Neural progenitor cell (in vitro differentiated cells): ENCODE results near the gene PFKM. TPM values are rescaled to one million over a fixed set of nuclear protein-coding genes. Genes with fewer than 3 reads are reported as not detected.

ENCODE experiments used
- DNase-seq: peaks from one replicate; pipeline ENCODE4 v3.0.0-alpha.2; 2016; ENCODE audit warnings: low spot score
- H2AFZ ChIP-seq: fragments of 200-600 bp; sonication (generic); replicated peaks from 2 replicates; pipeline ENCODE4 v1.6.1; 2016; ENCODE audit warnings: antibody characterized with exemption
- H3F3A ChIP-seq: fragments of 200-600 bp; sonication (generic); 2 replicates; pipeline ENCODE4 v1.6.1; 2016; ENCODE audit warnings: antibody characterized with exemption, low read depth
- H3K27ac ChIP-seq: fragments of 200-600 bp; sonication (generic); 2 replicates; pipeline ENCODE4 v1.5.1; 2016; ENCODE audit warnings: mild to moderate bottlenecking
- H3K27me3 ChIP-seq: fragments of 200-600 bp; sonication (generic); 2 replicates; pipeline ENCODE4 v1.6.1; 2016; ENCODE audit warnings: mild to moderate bottlenecking, moderate library complexity
- H3K36me3 ChIP-seq: fragments of 200-600 bp; sonication (generic); 2 replicates; pipeline ENCODE4 v1.5.1; 2016
- H3K4me1 ChIP-seq: fragments of 200-600 bp; sonication (generic); 2 replicates; pipeline ENCODE4 v1.6.1; 2016; ENCODE audit warnings: mixed run types
- H3K4me2 ChIP-seq: fragments of 200-600 bp; sonication (generic); 2 replicates; pipeline ENCODE4 v1.6.1; 2016
- H3K4me3 ChIP-seq: fragments of 200-600 bp; sonication (generic); 2 replicates; pipeline ENCODE4 v1.5.1; 2016
- H3K79me2 ChIP-seq: fragments of 200-600 bp; sonication (generic); 2 replicates; pipeline ENCODE4 v1.6.1; 2016; ENCODE audit warnings: low read depth
- H3K9ac ChIP-seq: fragments of 200-600 bp; sonication (generic); 2 replicates; pipeline ENCODE4 v1.6.1; 2016
- H3K9me3 ChIP-seq: fragments of 200-600 bp; sonication (generic); 2 replicates; pipeline ENCODE4 v1.5.1; 2016; ENCODE audit warnings: low read depth
- H4K20me1 ChIP-seq: fragments of 200-600 bp; sonication (generic); 2 replicates; pipeline ENCODE4 v1.6.1; 2016; ENCODE audit warnings: low read depth
- H3K27ac Mint-ChIP-seq: 3 replicates; pipeline ENCODE4 v1.8.0; 2021; ENCODE audit warnings: mixed read lengths
- H3K27me3 Mint-ChIP-seq: 2 replicates; pipeline ENCODE4 v1.8.0; 2022; ENCODE audit warnings: low read depth, mild to moderate bottlenecking, inconsistent platforms, moderate library complexity, mixed read lengths; ENCODE audit not compliant: insufficient read depth
- H3K36me3 Mint-ChIP-seq: 3 replicates; pipeline ENCODE4 v1.8.0; 2021; ENCODE audit warnings: mixed read lengths
- H3K4me1 Mint-ChIP-seq: 3 replicates; pipeline ENCODE4 v1.8.0; 2021; ENCODE audit warnings: mixed read lengths
- H3K4me3 Mint-ChIP-seq: 3 replicates; pipeline ENCODE4 v1.8.0; 2021; ENCODE audit warnings: mild to moderate bottlenecking, moderate library complexity, mixed read lengths
- H3K9me3 Mint-ChIP-seq: 3 replicates; pipeline ENCODE4 v1.8.0; 2020; ENCODE audit warnings: mixed read lengths
- EZH2 ChIP-seq: fragments of 200-600 bp; sonication (generic); IDR thresholded peaks from 2 replicates; pipeline ENCODE4 v1.6.1; 2017; ENCODE audit warnings: antibody characterized with exemption, mild to moderate bottlenecking, moderate library complexity
- EZH2phosphoT487 ChIP-seq: fragments of 200-600 bp; sonication (generic); IDR thresholded peaks from 2 replicates; pipeline ENCODE4 v1.6.1; 2017; ENCODE audit warnings: antibody characterized with exemption
- total RNA-seq: library from RNA; depleted of rRNA; stranded (reverse); fragments of >200 nt; gene quantifications from 2 replicates; pipeline ENCODE4 v1.2.3, GENCODE V29; 2015; ENCODE audit warnings: low replicate concordance
- TF ChIP-seq, protein P1 (sequence below): fragments of 200-600 bp; sonication (generic); IDR thresholded peaks from 2 replicates; pipeline ENCODE4 v1.5.1; 2017; ENCODE audit warnings: antibody characterized with exemption, mild to moderate bottlenecking

The PFKM gene
- total RNA-seq, 1 donor from 2014 or later, result 128 TPM

DNA sequence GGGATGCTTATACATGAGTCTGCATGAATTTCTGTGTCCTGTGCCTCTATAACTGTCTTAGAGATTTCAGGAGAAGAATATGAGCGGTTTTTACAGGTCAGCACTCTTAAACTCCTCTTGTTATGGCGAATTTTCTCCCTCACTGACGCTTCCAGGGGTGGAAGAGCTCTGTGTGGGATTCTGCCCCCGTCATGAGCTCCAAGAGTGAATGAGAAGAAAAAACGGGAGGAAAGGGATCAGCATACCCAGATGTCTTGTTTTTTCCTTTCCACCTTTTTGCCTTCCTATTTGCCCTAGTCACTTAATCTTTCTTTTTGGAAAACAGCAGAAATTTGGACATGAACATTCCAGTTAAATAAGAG is 651 bp downstream of the PFKM start:
- Histone ChIP-seq H4K20me1 (peaks cover 34% of the 10 kb centered on the region), H3K4me3 (peak overlapping the region; percentile 77), H3K36me3 (peaks cover 7% of the 10 kb centered on the region), H3K9ac (no peak overlapping the region), H3K4me2 (peak overlapping the region; percentile 89), H3K27ac (peak overlapping the region; percentile 70), H3K4me1 (peaks cover 39% of the 10 kb centered on the region), H3K79me2 (peaks cover 47% of the 10 kb centered on the region), H3K9me3 (no peaks in the 10 kb centered on the region), H3F3A (peaks cover 27% of the 10 kb centered on the region), H3K27me3 (peaks cover 3% of the 10 kb centered on the region), H2AFZ (no peak overlapping the region)
- H3K36me3 Mint-ChIP-seq, result peaks cover 17% of the 10 kb centered on the region
- H3K9me3 Mint-ChIP-seq, result no peaks in the 10 kb centered on the region
- no peak overlapping the region for H3K27ac Mint-ChIP-seq
- peak overlapping the region; percentile 94 for H3K4me3 Mint-ChIP-seq
- H3K4me1 Mint-ChIP-seq, result peaks cover 38% of the 10 kb centered on the region
- peaks cover 7% of the 10 kb centered on the region for H3K27me3 Mint-ChIP-seq
- TF ChIP-seq, protein P1, sequence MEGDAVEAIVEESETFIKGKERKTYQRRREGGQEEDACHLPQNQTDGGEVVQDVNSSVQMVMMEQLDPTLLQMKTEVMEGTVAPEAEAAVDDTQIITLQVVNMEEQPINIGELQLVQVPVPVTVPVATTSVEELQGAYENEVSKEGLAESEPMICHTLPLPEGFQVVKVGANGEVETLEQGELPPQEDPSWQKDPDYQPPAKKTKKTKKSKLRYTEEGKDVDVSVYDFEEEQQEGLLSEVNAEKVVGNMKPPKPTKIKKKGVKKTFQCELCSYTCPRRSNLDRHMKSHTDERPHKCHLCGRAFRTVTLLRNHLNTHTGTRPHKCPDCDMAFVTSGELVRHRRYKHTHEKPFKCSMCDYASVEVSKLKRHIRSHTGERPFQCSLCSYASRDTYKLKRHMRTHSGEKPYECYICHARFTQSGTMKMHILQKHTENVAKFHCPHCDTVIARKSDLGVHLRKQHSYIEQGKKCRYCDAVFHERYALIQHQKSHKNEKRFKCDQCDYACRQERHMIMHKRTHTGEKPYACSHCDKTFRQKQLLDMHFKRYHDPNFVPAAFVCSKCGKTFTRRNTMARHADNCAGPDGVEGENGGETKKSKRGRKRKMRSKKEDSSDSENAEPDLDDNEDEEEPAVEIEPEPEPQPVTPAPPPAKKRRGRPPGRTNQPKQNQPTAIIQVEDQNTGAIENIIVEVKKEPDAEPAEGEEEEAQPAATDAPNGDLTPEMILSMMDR, result no peak
- TF ChIP-seq EZH2 (no peak), EZH2phosphoT487 (no peak)
- DNase-seq, result peak; percentile 32

DNA sequence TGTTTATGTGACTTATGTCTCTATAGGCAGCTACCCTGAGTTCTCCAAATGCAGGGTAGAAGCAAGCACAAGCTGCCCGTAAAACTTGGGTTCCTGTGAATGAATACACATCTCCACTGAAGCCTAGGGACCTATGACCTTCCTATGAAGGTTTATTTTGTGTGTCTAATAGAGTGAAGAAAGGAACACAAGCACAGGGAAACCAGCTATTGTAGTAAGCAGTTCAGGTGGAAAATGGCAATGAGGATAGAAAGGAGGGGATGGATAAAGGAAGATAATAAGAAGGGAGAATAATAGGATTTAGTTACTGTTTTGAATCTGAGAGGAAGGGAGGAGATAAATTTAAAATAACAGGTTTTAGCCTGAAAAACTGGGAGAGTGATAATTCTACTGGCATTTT is 2.4 kb downstream of the PFKM start:
- TF ChIP-seq EZH2phosphoT487, result peak; percentile 62
- TF ChIP-seq, protein P1, result no peak
- Histone ChIP-seq H3K9me3 (no peaks in the 10 kb centered on the region), H3K79me2 (peaks cover 53% of the 10 kb centered on the region), H2AFZ (no peak overlapping the region), H3K4me1 (peaks cover 39% of the 10 kb centered on the region), H3K27ac (peak overlapping the region; percentile 79), H3F3A (peaks cover 27% of the 10 kb centered on the region), H3K36me3 (peaks cover 7% of the 10 kb centered on the region), H3K4me2 (peak overlapping the region; percentile 89), H4K20me1 (peaks cover 41% of the 10 kb centered on the region), H3K4me3 (peak overlapping the region; percentile 77), H3K9ac (no peak overlapping the region), H3K27me3 (no peaks in the 10 kb centered on the region)
- peak overlapping the region; percentile 17 for H3K4me3 Mint-ChIP-seq
- H3K36me3 Mint-ChIP-seq, result peaks cover 24% of the 10 kb centered on the region
- H3K9me3 Mint-ChIP-seq, result no peaks in the 10 kb centered on the region
- DNase-seq, result peak; percentile 86
- peaks cover 38% of the 10 kb centered on the region for H3K4me1 Mint-ChIP-seq
- H3K27me3 Mint-ChIP-seq, result peaks cover 7% of the 10 kb centered on the region
- H3K27ac Mint-ChIP-seq, result no peak overlapping the region

DNA sequence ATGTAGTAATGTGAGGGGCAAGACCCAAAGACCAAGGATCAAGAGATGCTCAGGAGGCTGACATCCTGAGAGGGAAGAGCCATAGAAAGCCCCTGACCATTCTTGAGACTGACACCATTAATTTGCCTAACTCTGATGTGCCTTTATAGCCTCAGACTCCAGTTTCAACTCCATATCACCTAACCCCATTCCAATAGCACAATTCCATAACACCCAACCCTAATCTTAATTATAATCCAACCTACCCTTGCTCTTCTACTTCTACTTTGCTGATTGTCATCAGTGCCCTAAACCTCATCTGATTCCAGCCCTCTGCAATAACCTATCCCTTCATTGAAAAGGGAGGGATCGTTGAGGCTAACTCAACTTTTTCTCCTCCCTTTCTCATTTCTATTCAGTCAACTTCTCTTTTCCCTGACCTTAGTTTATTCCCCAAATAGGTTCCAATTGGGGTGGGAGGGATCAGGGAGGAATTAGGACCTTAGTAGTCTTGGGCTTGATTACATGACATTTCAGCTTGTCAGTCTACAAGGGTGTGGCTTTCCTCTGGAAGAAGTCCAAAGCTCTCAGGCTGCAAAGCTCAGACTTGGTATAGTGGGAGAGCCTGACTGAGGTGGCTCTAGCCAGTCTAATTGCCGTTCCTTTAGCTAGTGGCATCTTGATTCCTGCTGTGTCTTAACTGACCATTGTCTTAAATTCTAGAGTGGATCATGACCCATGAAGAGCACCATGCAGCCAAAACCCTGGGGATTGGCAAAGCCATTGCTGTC is 3.1 kb downstream of the PFKM start:
- H3K4me1 Mint-ChIP-seq, result peaks cover 38% of the 10 kb centered on the region
- H3K27ac ChIP-seq, result peak overlapping the region; percentile 79

More for the DNA sequence above, 3.1 kb downstream of the PFKM start:
- peaks cover 29% of the 10 kb centered on the region for H3K36me3 Mint-ChIP-seq
- no peak for TF ChIP-seq EZH2
- TF ChIP-seq EZH2phosphoT487, result no peak
- TF ChIP-seq, protein P1, result no peak
- Histone ChIP-seq H3K36me3 (peaks cover 7% of the 10 kb centered on the region), H4K20me1 (peaks cover 43% of the 10 kb centered on the region), H3K9ac (no peak overlapping the region), H3K4me3 (peak overlapping the region; percentile 77), H3K4me2 (peak overlapping the region; percentile 89), H3K79me2 (peaks cover 54% of the 10 kb centered on the region), H2AFZ (no peak overlapping the region), H3K9me3 (no peaks in the 10 kb centered on the region), H3F3A (peaks cover 27% of the 10 kb centered on the region), H3K27me3 (no peaks in the 10 kb centered on the region), H3K4me1 (peaks cover 39% of the 10 kb centered on the region)
- peak; percentile 20 for DNase-seq
- H3K9me3 Mint-ChIP-seq, result no peaks in the 10 kb centered on the region
- H3K27me3 Mint-ChIP-seq, result peaks cover 7% of the 10 kb centered on the region
- no peak overlapping the region for H3K27ac Mint-ChIP-seq
- H3K4me3 Mint-ChIP-seq, result peak overlapping the region; percentile 17
